ENCODE results near the gene KRTAP5-1. TPM values are rescaled to one million over a fixed set of nuclear protein-coding genes. Genes with fewer than 3 reads are reported as not detected.

KRTAP5-1 gene
- total RNA-seq, 1 donor, result not detected

- H3K4me3 ChIP-seq (ENCODE audit: low read length), result no peak overlapping the region
- peaks cover 25% of the 10 kb centered on the region for H3K4me1 ChIP-seq (ENCODE audit: insufficient read depth, low read length)
- peaks cover 27% of the 10 kb centered on the region for H3K27me3 ChIP-seq (ENCODE audit: insufficient read depth, low read length)
- no peaks in the 10 kb centered on the region for H3K9me3 ChIP-seq (ENCODE audit: low read depth, low read length)
These were observed 14.6 kb downstream of the KRTAP5-1 start for GRCh38 chr11:1570531-1570895.

GRCh38 chr11:1570001-1570453, 15.1 kb downstream of the KRTAP5-1 start:
- Histone ChIP-seq H3K9me3 (ENCODE audit: low read depth, low read length) (no peaks in the 10 kb centered on the region), H3K4me1 (ENCODE audit: insufficient read depth, low read length) (peaks cover 25% of the 10 kb centered on the region), H3K4me3 (ENCODE audit: low read length) (no peak overlapping the region), H3K27me3 (ENCODE audit: insufficient read depth, low read length) (peaks cover 23% of the 10 kb centered on the region)

GRCh38 chr11:1569251-1569780, 15.8 kb downstream of the KRTAP5-1 start:
- H3K27me3 ChIP-seq (ENCODE audit: insufficient read depth, low read length), result peaks cover 20% of the 10 kb centered on the region
- peaks cover 23% of the 10 kb centered on the region for H3K4me1 ChIP-seq (ENCODE audit: insufficient read depth, low read length)
- no peak overlapping the region for H3K4me3 ChIP-seq (ENCODE audit: low read length)

GRCh38 chr11:1568441-1568911, 16.6 kb downstream of the KRTAP5-1 start:
- Histone ChIP-seq H3K27me3 (ENCODE audit: insufficient read depth, low read length) (peaks cover 13% of the 10 kb centered on the region), H3K4me1 (ENCODE audit: insufficient read depth, low read length) (peaks cover 15% of the 10 kb centered on the region), H3K9me3 (ENCODE audit: low read depth, low read length) (no peaks in the 10 kb centered on the region), H3K4me3 (ENCODE audit: low read length) (no peak overlapping the region)

More at GRCh38 chr11:1569251-1569780, 15.8 kb downstream of the KRTAP5-1 start:
- no peaks in the 10 kb centered on the region for H3K9me3 ChIP-seq (ENCODE audit: low read depth, low read length)

GRCh38 chr11:1567721-1568100, 17.4 kb downstream of the KRTAP5-1 start:
- H3K4me3 ChIP-seq (ENCODE audit: low read length), result no peak overlapping the region
- H3K4me1 ChIP-seq (ENCODE audit: insufficient read depth, low read length), result peaks cover 11% of the 10 kb centered on the region
- H3K9me3 ChIP-seq (ENCODE audit: low read depth, low read length), result no peaks in the 10 kb centered on the region
- H3K27me3 ChIP-seq (ENCODE audit: insufficient read depth, low read length), result peaks cover 12% of the 10 kb centered on the region

- no peaks in the 10 kb centered on the region for H3K9me3 ChIP-seq (ENCODE audit: low read depth, low read length)
- peaks cover 12% of the 10 kb centered on the region for H3K27me3 ChIP-seq (ENCODE audit: insufficient read depth, low read length)
- peaks cover 11% of the 10 kb centered on the region for H3K4me1 ChIP-seq (ENCODE audit: insufficient read depth, low read length)
- H3K4me3 ChIP-seq (ENCODE audit: low read length), result no peak overlapping the region
These were observed 17.9 kb downstream of the KRTAP5-1 start for GRCh38 chr11:1567052-1567720.

GRCh38 chr11:1566381-1567051, 18.6 kb downstream of the KRTAP5-1 start:
- Histone ChIP-seq H3K4me1 (ENCODE audit: insufficient read depth, low read length) (peaks cover 11% of the 10 kb centered on the region), H3K4me3 (ENCODE audit: low read length) (no peak overlapping the region), H3K9me3 (ENCODE audit: low read depth, low read length) (no peaks in the 10 kb centered on the region), H3K27me3 (ENCODE audit: insufficient read depth, low read length) (peaks cover 12% of the 10 kb centered on the region)

GRCh38 chr11:1565904-1566247, 19.2 kb downstream of the KRTAP5-1 start:
- Histone ChIP-seq H3K9me3 (ENCODE audit: low read depth, low read length) (no peaks in the 10 kb centered on the region), H3K4me3 (ENCODE audit: low read length) (no peak overlapping the region), H3K27me3 (ENCODE audit: insufficient read depth, low read length) (peaks cover 8% of the 10 kb centered on the region), H3K4me1 (ENCODE audit: insufficient read depth, low read length) (peaks cover 5% of the 10 kb centered on the region)

GRCh38 chr11:1565173-1565903, 19.7 kb downstream of the KRTAP5-1 start:
- H3K9me3 ChIP-seq (ENCODE audit: low read depth, low read length), result no peaks in the 10 kb centered on the region
- H3K4me1 ChIP-seq (ENCODE audit: insufficient read depth, low read length), result peaks cover 1% of the 10 kb centered on the region
- peaks cover 3% of the 10 kb centered on the region for H3K27me3 ChIP-seq (ENCODE audit: insufficient read depth, low read length)
- H3K4me3 ChIP-seq (ENCODE audit: low read length), result no peak overlapping the region

- no peaks in the 10 kb centered on the region for H3K27me3 ChIP-seq (ENCODE audit: insufficient read depth, low read length)
- no peak overlapping the region for H3K4me3 ChIP-seq (ENCODE audit: low read length)
- no peaks in the 10 kb centered on the region for H3K4me1 ChIP-seq (ENCODE audit: insufficient read depth, low read length)
- no peaks in the 10 kb centered on the region for H3K9me3 ChIP-seq (ENCODE audit: low read depth, low read length)
These were observed 20.4 kb downstream of the KRTAP5-1 start for GRCh38 chr11:1564535-1565172.

- no peaks in the 10 kb centered on the region for H3K9me3 ChIP-seq (ENCODE audit: low read depth, low read length)
- H3K4me1 ChIP-seq (ENCODE audit: insufficient read depth, low read length), result no peaks in the 10 kb centered on the region
- no peak overlapping the region for H3K4me3 ChIP-seq (ENCODE audit: low read length)
- no peaks in the 10 kb centered on the region for H3K27me3 ChIP-seq (ENCODE audit: insufficient read depth, low read length)
These were observed 21.2 kb downstream of the KRTAP5-1 start for GRCh38 chr11:1563697-1564534.

- no peak overlapping the region for H3K4me3 ChIP-seq (ENCODE audit: low read length)
- H3K4me1 ChIP-seq (ENCODE audit: insufficient read depth, low read length), result no peaks in the 10 kb centered on the region
- no peaks in the 10 kb centered on the region for H3K27me3 ChIP-seq (ENCODE audit: insufficient read depth, low read length)
- H3K9me3 ChIP-seq (ENCODE audit: low read depth, low read length), result no peaks in the 10 kb centered on the region
These were observed 21.9 kb downstream of the KRTAP5-1 start for GRCh38 chr11:1563149-1563638.

GRCh38 chr11:1562469-1563148, 22.5 kb downstream of the KRTAP5-1 start:
- no peaks in the 10 kb centered on the region for H3K9me3 ChIP-seq (ENCODE audit: low read depth, low read length)

More at GRCh38 chr11:1562469-1563148, 22.5 kb downstream of the KRTAP5-1 start:
- no peak overlapping the region for H3K4me3 ChIP-seq (ENCODE audit: low read length)
- H3K4me1 ChIP-seq (ENCODE audit: insufficient read depth, low read length), result no peaks in the 10 kb centered on the region
- no peaks in the 10 kb centered on the region for H3K27me3 ChIP-seq (ENCODE audit: insufficient read depth, low read length)
